Measurements from ENCODE around the gene AUH. TPM values are rescaled to one million over a fixed set of nuclear protein-coding genes. Genes with fewer than 3 reads are reported as not detected.

Gene AUH
- total RNA-seq, 2 donors from 2014 or later, result 23.0 to 23.5 TPM

DNA sequence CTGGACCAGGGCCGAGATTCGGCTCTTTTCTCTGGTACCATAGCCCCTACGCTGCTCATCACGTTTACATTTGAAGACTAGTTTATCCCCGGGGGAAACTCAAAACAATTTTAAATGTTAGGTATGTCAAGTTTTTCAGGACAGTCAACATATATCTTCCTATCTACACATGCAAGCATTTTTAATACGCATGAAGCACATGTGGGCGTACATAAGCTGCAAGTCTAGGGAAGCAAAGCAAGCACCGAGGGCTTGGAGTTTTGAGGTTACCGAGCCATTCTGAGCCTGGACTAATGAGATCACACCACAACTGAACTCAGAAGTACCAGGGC lies 154.4 kb downstream of the AUH start:
- H3K9ac ChIP-seq (ENCODE audit: extremely low read depth, low read length, poor library complexity, severe bottlenecking), result no peak overlapping the region
- WGBS, 2 experiments (ENCODE audit: insufficient coverage in 1 of 2, insufficient read length in 1 of 2), result 94 to 98% methylated on average over 8 to 9 of the region's 9 CpGs
- TF ChIP-seq, protein P1, sequence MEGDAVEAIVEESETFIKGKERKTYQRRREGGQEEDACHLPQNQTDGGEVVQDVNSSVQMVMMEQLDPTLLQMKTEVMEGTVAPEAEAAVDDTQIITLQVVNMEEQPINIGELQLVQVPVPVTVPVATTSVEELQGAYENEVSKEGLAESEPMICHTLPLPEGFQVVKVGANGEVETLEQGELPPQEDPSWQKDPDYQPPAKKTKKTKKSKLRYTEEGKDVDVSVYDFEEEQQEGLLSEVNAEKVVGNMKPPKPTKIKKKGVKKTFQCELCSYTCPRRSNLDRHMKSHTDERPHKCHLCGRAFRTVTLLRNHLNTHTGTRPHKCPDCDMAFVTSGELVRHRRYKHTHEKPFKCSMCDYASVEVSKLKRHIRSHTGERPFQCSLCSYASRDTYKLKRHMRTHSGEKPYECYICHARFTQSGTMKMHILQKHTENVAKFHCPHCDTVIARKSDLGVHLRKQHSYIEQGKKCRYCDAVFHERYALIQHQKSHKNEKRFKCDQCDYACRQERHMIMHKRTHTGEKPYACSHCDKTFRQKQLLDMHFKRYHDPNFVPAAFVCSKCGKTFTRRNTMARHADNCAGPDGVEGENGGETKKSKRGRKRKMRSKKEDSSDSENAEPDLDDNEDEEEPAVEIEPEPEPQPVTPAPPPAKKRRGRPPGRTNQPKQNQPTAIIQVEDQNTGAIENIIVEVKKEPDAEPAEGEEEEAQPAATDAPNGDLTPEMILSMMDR (conservative IDR thresholded peaks at IDR 0.05), result no peak
- H3K4me1 ChIP-seq (ENCODE audit: control insufficient read depth, insufficient read depth, low read length), result no peaks in the 10 kb centered on the region
- H3K9me3 ChIP-seq (ENCODE audit: control insufficient read depth, low read length), result peaks cover 12% of the 10 kb centered on the region
- Mint-ChIP-seq H3K4me1 (peaks cover 3% of the 10 kb centered on the region), H3K4me3 (no peak overlapping the region), H3K27ac (no peak overlapping the region), H3K36me3 (ENCODE audit: low read depth) (peaks cover 3% of the 10 kb centered on the region), H3K9me3 (peaks cover 19% of the 10 kb centered on the region), H3K27me3 (ENCODE audit: insufficient read depth) (no peaks in the 10 kb centered on the region)
- H3K27ac ChIP-seq (ENCODE audit: low read depth, low read length), result no peak overlapping the region
- no peak for DNase-seq
- no peaks in the 10 kb centered on the region for H3K27me3 ChIP-seq (ENCODE audit: control insufficient read depth, insufficient read depth, low read length, poor library complexity, severe bottlenecking)
- no peaks in the 10 kb centered on the region for H3K36me3 ChIP-seq (ENCODE audit: control insufficient read depth, insufficient read depth, low read length)
- H3K4me3 ChIP-seq (ENCODE audit: low read length), result no peak overlapping the region

DNA sequence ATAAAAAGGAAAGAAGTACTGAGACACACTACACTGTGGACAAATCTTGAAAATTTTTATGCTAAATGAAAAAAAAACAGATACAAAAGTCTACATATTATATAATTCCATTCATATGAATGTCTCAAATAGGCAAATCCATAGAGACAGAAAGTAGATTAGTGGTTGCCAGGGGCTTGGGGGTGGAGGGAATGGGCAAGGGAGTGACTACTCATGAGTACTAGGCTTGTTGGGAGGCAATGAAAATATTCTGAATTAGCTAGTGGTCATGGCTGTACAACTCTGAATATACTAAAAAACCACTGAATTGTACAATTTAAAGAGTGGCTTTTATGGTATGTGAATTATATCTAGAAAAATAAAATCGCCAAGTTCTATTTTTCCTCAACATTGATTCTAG lies 154.9 kb downstream of the AUH start:
- Histone ChIP-seq H3K4me3 (ENCODE audit: low read length) (no peak overlapping the region), H3K27me3 (ENCODE audit: control insufficient read depth, insufficient read depth, low read length, poor library complexity, severe bottlenecking) (no peaks in the 10 kb centered on the region), H3K36me3 (ENCODE audit: control insufficient read depth, insufficient read depth, low read length) (no peaks in the 10 kb centered on the region), H3K27ac (ENCODE audit: low read depth, low read length) (no peak overlapping the region), H3K9ac (ENCODE audit: extremely low read depth, low read length, poor library complexity, severe bottlenecking) (no peak overlapping the region), H3K4me1 (ENCODE audit: control insufficient read depth, insufficient read depth, low read length) (no peaks in the 10 kb centered on the region), H3K9me3 (ENCODE audit: control insufficient read depth, low read length) (peaks cover 17% of the 10 kb centered on the region)
- Mint-ChIP-seq H3K4me3 (no peak overlapping the region), H3K27ac (no peak overlapping the region), H3K27me3 (ENCODE audit: insufficient read depth) (no peaks in the 10 kb centered on the region), H3K9me3 (peaks cover 23% of the 10 kb centered on the region), H3K36me3 (ENCODE audit: low read depth) (peaks cover 3% of the 10 kb centered on the region), H3K4me1 (peaks cover 3% of the 10 kb centered on the region)
- TF ChIP-seq, protein P1 (conservative IDR thresholded peaks at IDR 0.05), result no peak
- DNase-seq, result no peak
- 91% methylated on average over 1 of the region's 1 CpG; no CpG with 5 or more reads in 1 of the 2 experiments for WGBS, 2 experiments (ENCODE audit: insufficient coverage in 1 of 2, insufficient read length in 1 of 2)

DNA sequence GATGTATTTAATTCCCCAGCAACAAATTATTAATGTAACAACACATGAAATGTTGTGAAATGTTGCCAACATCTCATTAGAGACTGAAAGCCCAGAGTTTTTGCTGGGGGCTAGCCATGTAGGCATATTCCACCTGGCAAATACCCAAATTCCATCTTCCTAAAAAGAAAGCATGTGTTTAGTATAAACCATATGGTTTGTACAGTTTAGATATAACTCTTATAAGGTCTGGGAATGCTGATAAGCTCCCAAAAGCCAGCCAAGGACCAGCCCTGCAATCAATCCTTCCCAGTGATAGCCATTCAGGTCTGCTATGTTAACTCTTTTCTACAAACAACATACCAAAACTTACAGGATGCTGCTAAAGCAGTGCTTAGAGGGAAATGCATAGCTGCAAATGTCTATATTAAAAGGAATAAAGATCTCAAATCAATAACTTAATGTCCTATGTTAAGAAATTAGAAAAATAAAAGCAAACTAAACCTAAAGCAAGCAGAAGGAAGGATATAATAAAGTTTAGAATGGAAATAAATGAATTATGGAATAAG lies 158.9 kb downstream of the AUH start:
- Mint-ChIP-seq H3K36me3 (ENCODE audit: low read depth) (peaks cover 5% of the 10 kb centered on the region), H3K27ac (no peak overlapping the region), H3K4me3 (no peak overlapping the region), H3K27me3 (ENCODE audit: insufficient read depth) (no peaks in the 10 kb centered on the region), H3K4me1 (peaks cover 13% of the 10 kb centered on the region), H3K9me3 (peaks cover 38% of the 10 kb centered on the region)
- Histone ChIP-seq H3K9me3 (ENCODE audit: control insufficient read depth, low read length) (peaks cover 22% of the 10 kb centered on the region), H3K36me3 (ENCODE audit: control insufficient read depth, insufficient read depth, low read length) (no peaks in the 10 kb centered on the region), H3K27me3 (ENCODE audit: control insufficient read depth, insufficient read depth, low read length, poor library complexity, severe bottlenecking) (no peaks in the 10 kb centered on the region), H3K4me3 (ENCODE audit: low read length) (peak overlapping the region; percentile 2), H3K9ac (ENCODE audit: extremely low read depth, low read length, poor library complexity, severe bottlenecking) (no peak overlapping the region), H3K27ac (ENCODE audit: low read depth, low read length) (no peak overlapping the region), H3K4me1 (ENCODE audit: control insufficient read depth, insufficient read depth, low read length) (no peaks in the 10 kb centered on the region)
- TF ChIP-seq, protein P1 (conservative IDR thresholded peaks at IDR 0.05), result no peak
- no peak for DNase-seq

Data from endodermal cell (in vitro differentiated cells).